Neural progenitor cell (in vitro differentiated cells): ENCODE results near the gene BMAL2. TPM values are rescaled to one million over a fixed set of nuclear protein-coding genes. Genes with fewer than 3 reads are reported as not detected.

Source experiments
- DNase-seq: peaks from one replicate; pipeline ENCODE4 v3.0.0-alpha.2; 2016; ENCODE audit warnings: low spot score
- H2AFZ ChIP-seq: fragments of 200-600 bp; sonication (generic); replicated peaks from 2 replicates; pipeline ENCODE4 v1.6.1; 2016; ENCODE audit warnings: antibody characterized with exemption
- H3F3A ChIP-seq: fragments of 200-600 bp; sonication (generic); 2 replicates; pipeline ENCODE4 v1.6.1; 2016; ENCODE audit warnings: antibody characterized with exemption, low read depth
- H3K27ac ChIP-seq: fragments of 200-600 bp; sonication (generic); 2 replicates; pipeline ENCODE4 v1.5.1; 2016; ENCODE audit warnings: mild to moderate bottlenecking
- H3K27me3 ChIP-seq: fragments of 200-600 bp; sonication (generic); 2 replicates; pipeline ENCODE4 v1.6.1; 2016; ENCODE audit warnings: mild to moderate bottlenecking, moderate library complexity
- H3K36me3 ChIP-seq: fragments of 200-600 bp; sonication (generic); 2 replicates; pipeline ENCODE4 v1.5.1; 2016
- H3K4me1 ChIP-seq: fragments of 200-600 bp; sonication (generic); 2 replicates; pipeline ENCODE4 v1.6.1; 2016; ENCODE audit warnings: mixed run types
- H3K4me2 ChIP-seq: fragments of 200-600 bp; sonication (generic); 2 replicates; pipeline ENCODE4 v1.6.1; 2016
- H3K4me3 ChIP-seq: fragments of 200-600 bp; sonication (generic); 2 replicates; pipeline ENCODE4 v1.5.1; 2016
- H3K79me2 ChIP-seq: fragments of 200-600 bp; sonication (generic); 2 replicates; pipeline ENCODE4 v1.6.1; 2016; ENCODE audit warnings: low read depth
- H3K9ac ChIP-seq: fragments of 200-600 bp; sonication (generic); 2 replicates; pipeline ENCODE4 v1.6.1; 2016
- H3K9me3 ChIP-seq: fragments of 200-600 bp; sonication (generic); 2 replicates; pipeline ENCODE4 v1.5.1; 2016; ENCODE audit warnings: low read depth
- H4K20me1 ChIP-seq: fragments of 200-600 bp; sonication (generic); 2 replicates; pipeline ENCODE4 v1.6.1; 2016; ENCODE audit warnings: low read depth
- H3K27ac Mint-ChIP-seq: 3 replicates; pipeline ENCODE4 v1.8.0; 2021; ENCODE audit warnings: mixed read lengths
- H3K27me3 Mint-ChIP-seq: 2 replicates; pipeline ENCODE4 v1.8.0; 2022; ENCODE audit warnings: low read depth, mild to moderate bottlenecking, inconsistent platforms, moderate library complexity, mixed read lengths; ENCODE audit not compliant: insufficient read depth
- H3K36me3 Mint-ChIP-seq: 3 replicates; pipeline ENCODE4 v1.8.0; 2021; ENCODE audit warnings: mixed read lengths
- H3K4me1 Mint-ChIP-seq: 3 replicates; pipeline ENCODE4 v1.8.0; 2021; ENCODE audit warnings: mixed read lengths
- H3K4me3 Mint-ChIP-seq: 3 replicates; pipeline ENCODE4 v1.8.0; 2021; ENCODE audit warnings: mild to moderate bottlenecking, moderate library complexity, mixed read lengths
- H3K9me3 Mint-ChIP-seq: 3 replicates; pipeline ENCODE4 v1.8.0; 2020; ENCODE audit warnings: mixed read lengths
- EZH2 ChIP-seq: fragments of 200-600 bp; sonication (generic); IDR thresholded peaks from 2 replicates; pipeline ENCODE4 v1.6.1; 2017; ENCODE audit warnings: antibody characterized with exemption, mild to moderate bottlenecking, moderate library complexity
- EZH2phosphoT487 ChIP-seq: fragments of 200-600 bp; sonication (generic); IDR thresholded peaks from 2 replicates; pipeline ENCODE4 v1.6.1; 2017; ENCODE audit warnings: antibody characterized with exemption
- total RNA-seq: library from RNA; depleted of rRNA; stranded (reverse); fragments of >200 nt; gene quantifications from 2 replicates; pipeline ENCODE4 v1.2.3, GENCODE V29; 2015; ENCODE audit warnings: low replicate concordance
- TF ChIP-seq, protein P1 (sequence below): fragments of 200-600 bp; sonication (generic); IDR thresholded peaks from 2 replicates; pipeline ENCODE4 v1.5.1; 2017; ENCODE audit warnings: antibody characterized with exemption, mild to moderate bottlenecking

The BMAL2 gene
- total RNA-seq, 1 donor from 2014 or later, result 12.9 TPM

DNA sequence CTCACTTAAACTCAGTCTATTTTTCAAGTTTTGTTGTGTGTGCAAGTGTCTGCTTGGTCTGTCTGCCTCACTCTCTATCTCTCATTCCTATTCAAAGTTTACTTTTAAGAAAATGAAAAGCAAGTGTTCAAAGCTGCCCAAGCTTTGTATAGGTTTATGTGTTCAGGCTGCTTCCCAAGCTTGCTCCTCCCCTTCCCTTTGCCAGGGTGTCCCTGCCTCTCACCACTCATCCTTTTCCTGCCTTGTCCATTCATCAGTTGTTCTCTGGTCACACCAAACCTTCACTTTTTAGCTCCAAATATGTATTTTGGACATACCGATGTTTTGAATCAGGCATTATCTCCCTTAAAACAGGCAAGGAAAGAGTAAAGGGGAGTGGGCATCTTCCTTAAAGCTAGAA, 47.2 kb upstream of the BMAL2 start:
- peak; percentile 10 for DNase-seq
- Histone ChIP-seq H3K4me3 (no peak overlapping the region), H3K27me3 (no peaks in the 10 kb centered on the region), H3K9ac (no peak overlapping the region), H3F3A (no peaks in the 10 kb centered on the region), H3K79me2 (peaks cover 17% of the 10 kb centered on the region), H3K4me1 (peaks cover 17% of the 10 kb centered on the region), H3K36me3 (no peaks in the 10 kb centered on the region), H3K4me2 (no peak overlapping the region), H3K27ac (peak overlapping the region; percentile 39), H2AFZ (no peak overlapping the region), H4K20me1 (peaks cover 14% of the 10 kb centered on the region), H3K9me3 (no peaks in the 10 kb centered on the region)
- TF ChIP-seq, protein P1, sequence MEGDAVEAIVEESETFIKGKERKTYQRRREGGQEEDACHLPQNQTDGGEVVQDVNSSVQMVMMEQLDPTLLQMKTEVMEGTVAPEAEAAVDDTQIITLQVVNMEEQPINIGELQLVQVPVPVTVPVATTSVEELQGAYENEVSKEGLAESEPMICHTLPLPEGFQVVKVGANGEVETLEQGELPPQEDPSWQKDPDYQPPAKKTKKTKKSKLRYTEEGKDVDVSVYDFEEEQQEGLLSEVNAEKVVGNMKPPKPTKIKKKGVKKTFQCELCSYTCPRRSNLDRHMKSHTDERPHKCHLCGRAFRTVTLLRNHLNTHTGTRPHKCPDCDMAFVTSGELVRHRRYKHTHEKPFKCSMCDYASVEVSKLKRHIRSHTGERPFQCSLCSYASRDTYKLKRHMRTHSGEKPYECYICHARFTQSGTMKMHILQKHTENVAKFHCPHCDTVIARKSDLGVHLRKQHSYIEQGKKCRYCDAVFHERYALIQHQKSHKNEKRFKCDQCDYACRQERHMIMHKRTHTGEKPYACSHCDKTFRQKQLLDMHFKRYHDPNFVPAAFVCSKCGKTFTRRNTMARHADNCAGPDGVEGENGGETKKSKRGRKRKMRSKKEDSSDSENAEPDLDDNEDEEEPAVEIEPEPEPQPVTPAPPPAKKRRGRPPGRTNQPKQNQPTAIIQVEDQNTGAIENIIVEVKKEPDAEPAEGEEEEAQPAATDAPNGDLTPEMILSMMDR, result no peak
- no peak for TF ChIP-seq EZH2
- no peak for TF ChIP-seq EZH2phosphoT487
- no peaks in the 10 kb centered on the region for H3K9me3 Mint-ChIP-seq
- no peak overlapping the region for H3K27ac Mint-ChIP-seq
- no peaks in the 10 kb centered on the region for H3K27me3 Mint-ChIP-seq
- H3K4me3 Mint-ChIP-seq, result no peak overlapping the region
- H3K36me3 Mint-ChIP-seq, result peaks cover 4% of the 10 kb centered on the region
- H3K4me1 Mint-ChIP-seq, result peaks cover 12% of the 10 kb centered on the region

DNA sequence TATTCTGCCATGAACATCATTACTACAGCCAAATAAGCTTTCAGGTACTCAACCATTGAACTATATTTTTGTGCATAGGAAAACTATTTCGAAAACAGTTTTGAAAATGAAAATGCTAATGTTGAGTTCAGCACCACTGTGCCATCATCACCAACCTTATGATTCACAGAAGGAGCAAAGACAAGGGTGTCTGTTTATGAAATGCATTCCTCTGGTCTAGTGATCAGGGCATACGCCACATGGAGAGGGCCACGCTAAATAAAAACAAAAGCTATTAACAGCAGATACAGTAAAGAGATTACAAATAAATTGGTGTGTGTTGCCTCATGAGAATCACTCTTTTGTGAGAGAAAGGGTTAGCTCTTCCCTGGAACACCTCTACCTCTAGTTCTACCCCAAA, 43.2 kb upstream of the BMAL2 start:
- Histone ChIP-seq H2AFZ (no peak overlapping the region), H3K9me3 (no peaks in the 10 kb centered on the region), H3K27me3 (no peaks in the 10 kb centered on the region), H3K79me2 (peaks cover 28% of the 10 kb centered on the region), H3F3A (no peaks in the 10 kb centered on the region), H3K4me3 (no peak overlapping the region), H3K27ac (no peak overlapping the region), H3K4me2 (no peak overlapping the region), H4K20me1 (peaks cover 46% of the 10 kb centered on the region), H3K9ac (no peak overlapping the region), H3K36me3 (no peaks in the 10 kb centered on the region), H3K4me1 (peaks cover 26% of the 10 kb centered on the region)
- no peak for DNase-seq
- H3K9me3 Mint-ChIP-seq, result no peaks in the 10 kb centered on the region
- H3K4me3 Mint-ChIP-seq, result no peak overlapping the region
- no peaks in the 10 kb centered on the region for H3K27me3 Mint-ChIP-seq
- H3K4me1 Mint-ChIP-seq, result peaks cover 14% of the 10 kb centered on the region
- no peak overlapping the region for H3K27ac Mint-ChIP-seq
- TF ChIP-seq EZH2phosphoT487, result no peak
- H3K36me3 Mint-ChIP-seq, result no peaks in the 10 kb centered on the region

DNA sequence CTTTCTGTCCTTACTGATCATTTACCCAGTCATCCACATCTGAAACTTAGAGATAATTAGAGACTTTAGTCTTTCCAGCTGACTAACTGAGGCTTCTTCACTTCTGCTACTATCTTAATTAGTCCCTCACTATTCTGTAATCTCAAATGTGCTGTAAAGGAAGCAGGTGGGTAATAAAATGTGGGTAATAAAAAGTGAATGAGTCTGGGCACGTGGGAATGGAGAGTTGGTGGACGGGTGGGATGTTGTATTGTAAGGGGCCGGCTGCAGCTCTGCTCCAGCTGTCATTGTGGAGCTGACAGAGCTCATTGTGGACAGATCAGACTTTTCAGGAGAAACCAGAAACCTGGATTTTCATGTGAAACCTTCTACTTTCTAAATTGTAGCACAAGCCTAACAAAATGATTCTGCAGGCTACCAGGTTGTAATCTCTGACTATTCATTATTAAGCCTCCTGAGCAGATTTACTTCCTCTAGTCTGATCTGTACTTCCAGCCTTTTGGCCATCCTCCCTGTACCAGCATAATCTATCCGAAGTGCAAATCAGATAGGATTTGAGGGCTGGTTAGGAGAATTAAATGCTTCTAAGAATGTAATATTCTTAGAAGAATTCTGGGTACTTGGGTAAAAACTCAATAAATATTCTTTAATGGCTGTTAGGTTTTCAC, 42.0 kb upstream of the BMAL2 start:
- H3F3A ChIP-seq, result no peaks in the 10 kb centered on the region
- H3K9me3 ChIP-seq, result no peaks in the 10 kb centered on the region
- H3K79me2 ChIP-seq, result peaks cover 23% of the 10 kb centered on the region
- no peak for DNase-seq
- Mint-ChIP-seq H3K4me3 (no peak overlapping the region), H3K27ac (peak overlapping the region; percentile 31), H3K36me3 (no peaks in the 10 kb centered on the region), H3K27me3 (no peaks in the 10 kb centered on the region), H3K9me3 (no peaks in the 10 kb centered on the region), H3K4me1 (peaks cover 4% of the 10 kb centered on the region)
- H3K9ac ChIP-seq, result no peak overlapping the region
- H3K4me3 ChIP-seq, result no peak overlapping the region
- H3K4me2 ChIP-seq, result no peak overlapping the region
- no peaks in the 10 kb centered on the region for H3K36me3 ChIP-seq
- TF ChIP-seq EZH2 (no peak), EZH2phosphoT487 (no peak)
- TF ChIP-seq, protein P1, result no peak
- no peak overlapping the region for H2AFZ ChIP-seq
- peaks cover 44% of the 10 kb centered on the region for H4K20me1 ChIP-seq
- peaks cover 20% of the 10 kb centered on the region for H3K4me1 ChIP-seq
- H3K27ac ChIP-seq, result no peak overlapping the region
- no peaks in the 10 kb centered on the region for H3K27me3 ChIP-seq

GRCh38 chr12:27291862-27292261, 40.8 kb upstream of the BMAL2 start:
- Mint-ChIP-seq H3K27ac (no peak overlapping the region), H3K36me3 (no peaks in the 10 kb centered on the region), H3K4me3 (no peak overlapping the region), H3K27me3 (no peaks in the 10 kb centered on the region), H3K9me3 (no peaks in the 10 kb centered on the region), H3K4me1 (peaks cover 3% of the 10 kb centered on the region)
- no peak overlapping the region for H3K4me2 ChIP-seq
- peaks cover 20% of the 10 kb centered on the region for H3K79me2 ChIP-seq
- H3K4me1 ChIP-seq, result peaks cover 14% of the 10 kb centered on the region
- no peak overlapping the region for H3K4me3 ChIP-seq
- no peaks in the 10 kb centered on the region for H3F3A ChIP-seq
- H3K9me3 ChIP-seq, result no peaks in the 10 kb centered on the region
- H3K36me3 ChIP-seq, result no peaks in the 10 kb centered on the region
- TF ChIP-seq EZH2phosphoT487 (no peak), EZH2 (no peak)
- TF ChIP-seq, protein P1, result no peak
- no peak for DNase-seq
- H3K27me3 ChIP-seq, result no peaks in the 10 kb centered on the region
- peaks cover 42% of the 10 kb centered on the region for H4K20me1 ChIP-seq
- no peak overlapping the region for H2AFZ ChIP-seq
- no peak overlapping the region for H3K27ac ChIP-seq
- no peak overlapping the region for H3K9ac ChIP-seq
